ENCODE results near the gene JARID2.

DNA sequence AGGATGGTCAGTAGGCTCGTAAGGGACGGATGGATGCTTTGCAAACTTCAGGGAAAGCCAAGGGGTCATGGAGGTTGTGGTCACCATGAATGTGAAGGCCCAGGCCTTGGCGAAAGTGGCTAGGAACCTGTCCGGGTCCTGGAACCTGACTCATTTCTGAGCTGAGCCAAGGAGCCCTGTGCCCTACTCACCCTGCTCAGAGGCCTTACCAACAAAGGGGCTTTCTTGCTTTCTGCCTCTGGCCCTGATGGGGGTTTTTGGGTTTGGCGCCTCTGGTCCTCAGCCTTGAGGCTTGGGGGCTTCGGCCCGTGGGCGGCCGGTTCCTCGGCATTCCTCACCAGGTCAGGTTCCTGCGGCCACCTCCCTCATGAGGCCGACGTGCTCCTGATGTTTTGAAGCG lies 261.9 kb downstream of the JARID2 start:
- TF ChIP-seq, protein P1, sequence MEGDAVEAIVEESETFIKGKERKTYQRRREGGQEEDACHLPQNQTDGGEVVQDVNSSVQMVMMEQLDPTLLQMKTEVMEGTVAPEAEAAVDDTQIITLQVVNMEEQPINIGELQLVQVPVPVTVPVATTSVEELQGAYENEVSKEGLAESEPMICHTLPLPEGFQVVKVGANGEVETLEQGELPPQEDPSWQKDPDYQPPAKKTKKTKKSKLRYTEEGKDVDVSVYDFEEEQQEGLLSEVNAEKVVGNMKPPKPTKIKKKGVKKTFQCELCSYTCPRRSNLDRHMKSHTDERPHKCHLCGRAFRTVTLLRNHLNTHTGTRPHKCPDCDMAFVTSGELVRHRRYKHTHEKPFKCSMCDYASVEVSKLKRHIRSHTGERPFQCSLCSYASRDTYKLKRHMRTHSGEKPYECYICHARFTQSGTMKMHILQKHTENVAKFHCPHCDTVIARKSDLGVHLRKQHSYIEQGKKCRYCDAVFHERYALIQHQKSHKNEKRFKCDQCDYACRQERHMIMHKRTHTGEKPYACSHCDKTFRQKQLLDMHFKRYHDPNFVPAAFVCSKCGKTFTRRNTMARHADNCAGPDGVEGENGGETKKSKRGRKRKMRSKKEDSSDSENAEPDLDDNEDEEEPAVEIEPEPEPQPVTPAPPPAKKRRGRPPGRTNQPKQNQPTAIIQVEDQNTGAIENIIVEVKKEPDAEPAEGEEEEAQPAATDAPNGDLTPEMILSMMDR (IDR thresholded peaks at IDR 0.05): no peak
- TF ChIP-seq POLR2AphosphoS5 (IDR thresholded peaks at IDR 0.05; ENCODE audit: insufficient read depth in 1 of 2, low read depth in 1 of 2): no peak
- no peak for TF ChIP-seq POLR2A (IDR thresholded peaks at IDR 0.05)
